Neuronal stem cell (in vitro differentiated cells): Measurements from ENCODE around the gene MAPK11.
A peak's percentile ranks its signal among the peaks of the same experiment; 100 is the strongest.

Experiments used
- DNase-seq: peaks from one replicate; pipeline ENCODE4 v3.0.0-alpha.2; 2013; ENCODE audit warnings: low spot score
- H2AFZ ChIP-seq: one replicate; pipeline ENCODE4 v1.6.1; 2013; ENCODE audit warnings: mild to moderate bottlenecking, low read length, inconsistent platforms
- H2AK5ac ChIP-seq: 2 replicates; pipeline ENCODE4 v1.6.1; 2013; ENCODE audit warnings: low read depth, mild to moderate bottlenecking, inconsistent platforms, low read length, moderate library complexity, mixed read lengths
- H2BK120ac ChIP-seq: 2 replicates; pipeline ENCODE4 v1.6.1; 2013; ENCODE audit warnings: low read depth, mild to moderate bottlenecking, inconsistent platforms, low read length, moderate library complexity, mixed read lengths
- H2BK12ac ChIP-seq: one replicate; pipeline ENCODE4 v1.6.1; 2013; ENCODE audit warnings: low read length, inconsistent platforms
- H2BK15ac ChIP-seq: 2 replicates; pipeline ENCODE4 v1.6.1; 2013; ENCODE audit warnings: mild to moderate bottlenecking, low read length, inconsistent platforms, mixed read lengths
- H2BK5ac ChIP-seq: one replicate; pipeline ENCODE4 v1.6.1; 2013; ENCODE audit warnings: inconsistent platforms, mild to moderate bottlenecking, low read length, moderate library complexity
- H3K14ac ChIP-seq: one replicate; pipeline ENCODE4 v1.6.1; 2013; ENCODE audit warnings: low read length, inconsistent platforms
- H3K18ac ChIP-seq: 2 replicates; pipeline ENCODE4 v1.6.1; 2013; ENCODE audit warnings: low read length, inconsistent platforms
- H3K23ac ChIP-seq: 2 replicates; pipeline ENCODE4 v1.6.1; 2013; ENCODE audit warnings: low read depth, mild to moderate bottlenecking, mixed read lengths, low read length, inconsistent platforms; ENCODE audit not compliant: poor library complexity
- H3K27ac ChIP-seq: replicated peaks from 3 replicates; pipeline ENCODE4 v1.5.1; 2013; ENCODE audit warnings: low read length, inconsistent platforms
- H3K27me3 ChIP-seq, 3 experiments: 2 replicates each; pipeline ENCODE4 v1.6.1; 2013; ENCODE audit warnings: low read length in 3 of 3, mild to moderate bottlenecking in 2 of 3, inconsistent platforms in 1 of 3, low read depth in 1 of 3, mixed read lengths in 1 of 3, moderate library complexity in 1 of 3; ENCODE audit not compliant: control insufficient read depth in 3 of 3, insufficient read depth in 3 of 3
- H3K36me3 ChIP-seq, 2 donors: replicated peaks in 1 of 2; 2 replicates each; pipeline ENCODE4 v1.6.1; 2013; ENCODE audit warnings: low read length in 2 of 2; ENCODE audit not compliant: control insufficient read depth in 2 of 2, insufficient read depth in 2 of 2
- H3K4ac ChIP-seq: 2 replicates; pipeline ENCODE4 v1.6.1; 2013; ENCODE audit warnings: inconsistent platforms, mild to moderate bottlenecking, low read length, moderate library complexity
- H3K4me1 ChIP-seq, 2 donors: 1 replicate in 1 of 2; 2 replicates in 1 of 2; pipeline ENCODE4 v1.6.1; 2013; ENCODE audit warnings: low read length in 2 of 2, low read depth in 1 of 2; ENCODE audit not compliant: control insufficient read depth in 2 of 2, insufficient read depth in 1 of 2
- H3K4me2 ChIP-seq: one replicate; pipeline ENCODE4 v1.6.1; 2013; ENCODE audit warnings: mild to moderate bottlenecking, low read length, inconsistent platforms; ENCODE audit not compliant: insufficient read depth, poor library complexity, severe bottlenecking
- H3K4me3 ChIP-seq, 2 donors: 2 replicates each; pipeline ENCODE4 v1.5.1; 2013; ENCODE audit warnings: low read length in 2 of 2, mild to moderate bottlenecking in 2 of 2, inconsistent platforms in 1 of 2, moderate library complexity in 1 of 2
- H3K79me1 ChIP-seq: one replicate; pipeline ENCODE4 v1.6.1; 2013; ENCODE audit warnings: low read depth, mild to moderate bottlenecking, inconsistent platforms, low read length, moderate library complexity
- H3K9ac ChIP-seq: one replicate; pipeline ENCODE4 v1.6.1; 2013; ENCODE audit warnings: mild to moderate bottlenecking, low read depth, low read length, inconsistent platforms; ENCODE audit not compliant: poor library complexity
- H3K9me3 ChIP-seq, 2 donors: replicated peaks in 1 of 2; 2 replicates each; pipeline versions ENCODE3 to v1.6.1; 2013; ENCODE audit warnings: low read length in 2 of 2, mild to moderate bottlenecking in 2 of 2, inconsistent platforms in 1 of 2, low read depth in 1 of 2, mixed read lengths in 1 of 2, moderate library complexity in 1 of 2; ENCODE audit not compliant: control insufficient read depth in 2 of 2, insufficient read depth in 1 of 2
- H4K8ac ChIP-seq: one replicate; pipeline ENCODE4 v1.6.1; 2013; ENCODE audit warnings: low read depth, mild to moderate bottlenecking, inconsistent platforms, low read length, moderate library complexity
- H4K91ac ChIP-seq: one replicate; pipeline ENCODE4 v1.6.1; 2013; ENCODE audit warnings: low read length, low read depth, mild to moderate bottlenecking, inconsistent platforms; ENCODE audit not compliant: poor library complexity
- WGBS, 2 donors: extraction: QIAGEN DNeasy Blood & Tissue Kit; methylation state at CpG; one replicate each; pipeline ENCODE4 v1.1.7; 2013; ENCODE audit warnings: missing lambda C conversion rate in 2 of 2, mixed read lengths in 1 of 2; ENCODE audit not compliant: insufficient read length in 2 of 2, insufficient replicate concordance in 1 of 2; ENCODE audit errors: extremely low coverage in 2 of 2; 5-methylcytosine and 5-hydroxymethylcytosine counted together

The MAPK11 gene

GRCh38 chr22:50252082-50253045 is 17.8 kb downstream of the MAPK11 start:
- WGBS, 2 donors: no CpG with 5 or more reads among the region's 25 CpGs
- H3K4me3 ChIP-seq: peak overlapping the region in 1 of 2 donors; percentile 35

GRCh38 chr22:50251477-50252081 is 18.6 kb downstream of the MAPK11 start:
- Histone ChIP-seq H3K9me3 (no peaks in the 10 kb centered on the region), H3K9ac (peak overlapping the region; percentile 70), H3K23ac (peak overlapping the region; percentile 96), H3K79me1 (peaks cover 27% of the 10 kb centered on the region), H3K14ac (peak overlapping the region; percentile 97), H2BK5ac (peak overlapping the region; percentile 82), H3K4me1 (peaks cover 13 to 17% of the 10 kb centered on the region in 2 donors), H3K27ac (peak overlapping the region; percentile 59), H3K18ac (peak overlapping the region; percentile 92), H4K91ac (no peak overlapping the region), H3K4me3 (peak overlapping the region; percentile 72 to 79), H2BK120ac (no peak overlapping the region), H2AK5ac (peak overlapping the region; percentile 81), H4K8ac (peak overlapping the region; percentile 29), H2AFZ (peak overlapping the region; percentile 83), H2BK12ac (peak overlapping the region; percentile 73), H3K4me2 (peak overlapping the region; percentile 98), H3K36me3 (peaks cover 26 to 55% of the 10 kb centered on the region in 2 donors), H2BK15ac (no peak overlapping the region), H3K27me3 (no peaks in the 10 kb centered on the region), H3K4ac (no peak overlapping the region)
- WGBS, 2 donors: no CpG with 5 or more reads among the region's 36 CpGs
- no peak for DNase-seq

More at GRCh38 chr22:50252082-50253045, 17.8 kb downstream of the MAPK11 start:
- H3K4me1 ChIP-seq: peaks cover 13 to 17% of the 10 kb centered on the region in 2 donors
- H2BK5ac ChIP-seq: no peak overlapping the region
- peak overlapping the region; percentile 98 for H3K4me2 ChIP-seq
- H3K79me1 ChIP-seq: peaks cover 26% of the 10 kb centered on the region
- no peak overlapping the region for H2AFZ ChIP-seq
- H2AK5ac ChIP-seq: no peak overlapping the region
- no peak overlapping the region for H4K91ac ChIP-seq
- no peaks in the 10 kb centered on the region for H3K27me3 ChIP-seq
- no peak overlapping the region for H2BK15ac ChIP-seq
- peak overlapping the region; percentile 25 for H3K14ac ChIP-seq
- H2BK12ac ChIP-seq: peak overlapping the region; percentile 69
- peak overlapping the region; percentile 92 for H3K18ac ChIP-seq
- peak overlapping the region; percentile 29 for H4K8ac ChIP-seq
- no peaks in the 10 kb centered on the region for H3K9me3 ChIP-seq
- H3K27ac ChIP-seq: no peak overlapping the region
- H3K36me3 ChIP-seq: peaks cover 21 to 55% of the 10 kb centered on the region in 2 donors
- H2BK120ac ChIP-seq: no peak overlapping the region
- peak; percentile 62 for DNase-seq
- no peak overlapping the region for H3K4ac ChIP-seq
- H3K9ac ChIP-seq: no peak overlapping the region
- H3K23ac ChIP-seq: no peak overlapping the region

GRCh38 chr22:50250555-50251476 is 19.4 kb downstream of the MAPK11 start, which contains the start of gene HDAC10:
Gene HDAC10, minus strand, starts transcription at chr22:50251265. Its CDS starts 233 bp downstream, at chr22:50251032.
- H3K27ac ChIP-seq: peak within 1 kb of the TSS; percentile 72
- peak within 1 kb of the TSS; percentile 48 for H4K8ac ChIP-seq
- peaks cover 30 to 56% of the 10 kb centered on the region in 2 donors for H3K36me3 ChIP-seq
- peak within 1 kb of the TSS; percentile 94 for H2BK15ac ChIP-seq
- no peaks in the 10 kb centered on the region for H3K9me3 ChIP-seq
- no peaks in the 10 kb centered on the region for H3K27me3 ChIP-seq
- H3K4me3 ChIP-seq: peak within 1 kb of the TSS; percentile 72 to 86
- peaks cover 15 to 17% of the 10 kb centered on the region in 2 donors for H3K4me1 ChIP-seq
- H2BK12ac ChIP-seq: peak within 1 kb of the TSS; percentile 73
- H3K9ac ChIP-seq: peak within 1 kb of the TSS; percentile 96
- H3K79me1 ChIP-seq: peaks cover 27% of the 10 kb centered on the region
- no peak within 1 kb of the TSS for H4K91ac ChIP-seq
- peak within 1 kb of the TSS; percentile 100 for H2AK5ac ChIP-seq
- no CpG with 5 or more reads among the region's 81 CpGs for WGBS, 2 donors
- H2BK5ac ChIP-seq: peak within 1 kb of the TSS; percentile 82
- H3K14ac ChIP-seq: peak within 1 kb of the TSS; percentile 99
- peak within 1 kb of the TSS; percentile 98 for H3K4me2 ChIP-seq
- H3K18ac ChIP-seq: peak within 1 kb of the TSS; percentile 94
- peak within 1 kb of the TSS; percentile 83 for H2AFZ ChIP-seq
- H3K4ac ChIP-seq: peak within 1 kb of the TSS; percentile 93
- peak within 1 kb of the TSS; percentile 99 for H2BK120ac ChIP-seq
- peak within 1 kb of the TSS; percentile 97 for H3K23ac ChIP-seq
- DNase-seq: peak; percentile 83
